RPMI8226 (cell line): ENCODE measurements around the gene HCLS1.
"Not testable (repeated sequence)": the region's sequence is repeated elsewhere in the genome, so short reads cannot be mapped to it uniquely, and the experiment has no call there.

Experiments used
- DNase-seq: peaks from one replicate; pipeline ENCODE4 v3.0.0-alpha.2; 2015

HCLS1 gene

GRCh38 chr3:121654493-121655385 is 6.0 kb downstream of the HCLS1 start:
- no peak for DNase-seq

GRCh38 chr3:121651684-121652083 is 9.0 kb downstream of the HCLS1 start:
- peak; percentile 47 for DNase-seq

- DNase-seq, result no peak
Observed at GRCh38 chr3:121649645-121650044, 11.1 kb downstream of the HCLS1 start.

- no peak for DNase-seq
Observed at GRCh38 chr3:121648219-121648958, 12.3 kb downstream of the HCLS1 start.

GRCh38 chr3:121645054-121645453 is 15.6 kb downstream of the HCLS1 start:
- DNase-seq, result no peak

GRCh38 chr3:121642601-121643314 is 17.9 kb downstream of the HCLS1 start:
- no peak for DNase-seq

- no peak for DNase-seq
Observed at GRCh38 chr3:121641127-121641526, 19.6 kb downstream of the HCLS1 start.

- no peak for DNase-seq
Observed at GRCh38 chr3:121637922-121638321, 22.8 kb downstream of the HCLS1 start.

GRCh38 chr3:121630355-121630754 is 30.3 kb downstream of the HCLS1 start:
- DNase-seq, result no peak

GRCh38 chr3:121629601-121630000 is 31.1 kb downstream of the HCLS1 start:
- DNase-seq, result no peak

GRCh38 chr3:121627622-121628021 is 33.1 kb downstream of the HCLS1 start:
- DNase-seq, result no peak

GRCh38 chr3:121627211-121627610 is 33.5 kb downstream of the HCLS1 start:
- no peak for DNase-seq

GRCh38 chr3:121626495-121626894 is 34.2 kb downstream of the HCLS1 start:
- DNase-seq, result no peak

GRCh38 chr3:121624147-121624899 is 36.4 kb downstream of the HCLS1 start:
- DNase-seq, result no peak

GRCh38 chr3:121621491-121621890 is 39.2 kb downstream of the HCLS1 start:
- DNase-seq, result no peak

GRCh38 chr3:121619691-121620090 is 41.0 kb downstream of the HCLS1 start:
- DNase-seq, result no peak

GRCh38 chr3:121606106-121606505 is 54.6 kb downstream of the HCLS1 start:
- no peak for DNase-seq

GRCh38 chr3:121604759-121605158 is 55.9 kb downstream of the HCLS1 start:
- DNase-seq, result no peak

- no peak for DNase-seq
Observed at GRCh38 chr3:121601212-121601812, 59.4 kb downstream of the HCLS1 start.

- DNase-seq, result not testable (repeated sequence)
Observed at GRCh38 chr3:121599900-121600299, 60.8 kb downstream of the HCLS1 start.

- DNase-seq, result no peak
Observed at GRCh38 chr3:121598564-121598963, 62.1 kb downstream of the HCLS1 start.

- DNase-seq, result no peak
Observed at GRCh38 chr3:121595765-121596406, 64.8 kb downstream of the HCLS1 start.
